Raji (cell line): ENCODE measurements around the gene FGF12.

Experiments
- POLR2A ChIP-seq: IDR thresholded peaks from 2 replicates; pipeline ENCODE4 v1.6.1; 2011; ENCODE audit warnings: low read depth, low read length, control low read depth; ENCODE audit not compliant: insufficient read depth

Gene FGF12

DNA sequence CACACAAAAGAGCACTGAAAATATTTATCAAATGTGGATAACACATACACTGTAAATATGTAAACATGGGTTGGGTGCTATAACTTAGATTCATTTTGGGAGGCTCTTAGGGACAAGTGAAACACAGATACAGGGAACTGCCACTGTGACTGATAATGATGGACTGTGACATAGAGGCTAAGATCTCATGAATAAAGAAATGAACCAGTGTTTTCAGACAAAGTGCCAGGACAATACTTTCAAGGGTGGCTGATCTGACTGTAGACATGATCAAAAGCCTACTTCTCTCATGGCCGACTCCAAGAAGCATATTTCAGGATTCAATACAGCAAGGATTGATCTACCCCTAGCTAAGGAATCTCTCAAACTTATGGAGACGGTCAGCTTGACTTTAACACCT, 353.8 kb downstream of the FGF12 start:
- TF ChIP-seq POLR2A, result no peak

DNA sequence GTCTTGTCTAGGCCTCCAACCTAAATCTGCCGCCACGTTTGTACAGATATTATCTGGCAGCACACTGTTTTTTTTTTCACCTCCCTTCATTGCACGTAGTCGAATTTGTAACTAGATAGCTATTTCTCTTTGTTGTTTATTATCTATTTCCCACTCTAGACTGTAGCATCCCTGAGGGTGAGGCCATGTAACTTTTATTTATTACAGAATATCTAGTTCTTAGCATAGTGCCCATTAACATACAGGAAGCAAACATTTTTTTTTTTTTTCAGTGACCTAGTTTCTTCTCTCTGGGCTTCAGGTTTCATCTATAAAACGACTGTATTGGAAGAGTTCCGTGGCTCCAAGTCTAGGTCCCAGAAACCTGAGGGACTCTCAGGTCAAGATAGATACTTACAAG, 354.3 kb downstream of the FGF12 start:
- no peak for TF ChIP-seq POLR2A

GRCh38 chr3:192372616-192373015, 354.7 kb downstream of the FGF12 start:
- TF ChIP-seq POLR2A, result no peak

DNA sequence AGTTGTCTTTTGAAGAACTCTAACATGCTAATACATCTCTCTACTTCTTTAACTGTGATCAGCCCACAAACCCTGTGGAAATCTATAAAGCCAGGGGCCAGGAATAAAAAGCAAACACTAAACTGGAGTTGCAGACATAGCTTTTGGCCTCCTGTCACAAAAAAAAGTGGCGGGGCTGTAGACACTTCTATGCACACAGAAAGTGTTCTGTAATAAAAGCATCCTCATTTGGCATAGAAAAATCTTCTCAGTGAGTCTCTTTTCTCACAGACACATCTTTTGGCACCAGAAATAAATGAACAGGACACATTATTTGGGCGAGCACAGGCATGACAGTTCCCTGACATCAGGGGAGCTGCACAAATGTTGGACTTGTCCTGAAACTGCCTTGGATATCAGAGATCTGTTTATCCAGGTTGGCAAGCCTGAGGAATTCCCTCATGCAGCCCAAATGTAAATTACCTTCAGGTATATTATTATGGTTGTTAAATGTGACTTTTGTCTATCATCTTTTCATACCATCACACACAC, 355.4 kb downstream of the FGF12 start:
- TF ChIP-seq POLR2A, result no peak

DNA sequence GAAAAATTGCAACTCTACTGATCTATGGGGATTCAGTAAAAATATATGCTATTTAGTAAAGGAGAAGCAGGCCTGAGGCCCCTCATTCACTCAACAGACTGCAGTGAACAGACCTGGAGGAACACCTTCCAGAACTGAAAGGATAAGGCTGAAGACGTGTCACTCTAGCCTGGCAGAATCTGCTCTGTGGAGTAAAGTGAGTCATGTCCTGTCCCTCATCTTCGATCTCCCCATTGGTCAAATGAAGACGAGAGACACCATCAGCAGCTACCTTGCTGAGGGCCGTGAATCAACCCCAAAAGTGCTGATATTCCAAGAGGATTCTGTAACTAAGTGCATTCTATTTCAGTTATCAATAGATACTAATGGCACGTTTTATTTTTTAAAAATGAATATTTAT, 359.7 kb downstream of the FGF12 start:
- TF ChIP-seq POLR2A, result no peak

DNA sequence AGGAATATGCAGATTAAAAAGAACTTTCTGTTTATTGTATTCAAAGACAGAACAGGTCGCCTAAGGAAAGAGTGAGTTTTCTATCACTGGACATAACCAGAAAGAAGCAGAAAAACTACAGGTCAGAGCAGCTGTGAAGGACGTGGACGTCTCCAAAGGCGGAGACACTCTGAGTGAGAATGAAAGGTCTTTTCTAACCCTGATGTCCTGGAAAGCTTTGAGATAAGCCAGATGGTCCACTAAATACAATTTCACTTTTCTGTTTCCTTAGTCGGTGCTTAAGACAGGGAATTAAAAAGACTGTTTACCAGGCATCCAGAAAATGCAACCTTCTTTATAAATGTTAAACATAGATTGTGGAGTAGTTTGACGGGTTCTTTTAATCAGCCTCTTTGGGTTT, 360.4 kb downstream of the FGF12 start:
- TF ChIP-seq POLR2A, result no peak

GRCh38 chr3:192365571-192365970, 361.8 kb downstream of the FGF12 start:
- no peak for TF ChIP-seq POLR2A

- TF ChIP-seq POLR2A, result no peak
Observed at GRCh38 chr3:192364316-192364715, 363.0 kb downstream of the FGF12 start.

DNA sequence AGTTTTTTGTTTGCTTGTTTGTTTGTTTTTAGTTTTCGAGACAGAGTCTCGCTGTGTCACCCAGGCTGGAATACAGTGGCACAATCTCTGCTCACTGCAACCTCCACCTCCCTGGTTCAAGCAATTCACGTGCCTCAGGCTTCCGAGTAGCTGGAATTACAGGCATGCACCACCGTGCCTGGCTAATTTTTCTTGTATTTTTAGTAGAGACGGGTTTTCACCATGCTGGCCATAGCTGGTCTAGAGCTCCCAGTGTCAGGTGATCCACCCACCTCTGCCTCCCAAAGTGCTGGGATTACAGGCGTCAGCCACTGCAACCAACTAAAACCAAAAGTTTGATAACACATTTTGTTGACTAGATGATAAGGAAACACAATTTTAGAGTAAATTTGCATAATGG, 372.7 kb downstream of the FGF12 start:
- no peak for TF ChIP-seq POLR2A

GRCh38 chr3:192352142-192352541, 375.2 kb downstream of the FGF12 start:
- no peak for TF ChIP-seq POLR2A

GRCh38 chr3:192351441-192351840, 375.9 kb downstream of the FGF12 start:
- TF ChIP-seq POLR2A, result no peak

- TF ChIP-seq POLR2A, result no peak
Observed at GRCh38 chr3:192340031-192340430, 387.3 kb downstream of the FGF12 start.

GRCh38 chr3:192339214-192339613, 388.1 kb downstream of the FGF12 start:
- no peak for TF ChIP-seq POLR2A

GRCh38 chr3:192336286-192336685, 391.1 kb downstream of the FGF12 start:
- TF ChIP-seq POLR2A, result no peak

GRCh38 chr3:192332386-192333291, 394.7 kb downstream of the FGF12 start:
- TF ChIP-seq POLR2A, result no peak

GRCh38 chr3:192331749-192332385, 395.5 kb downstream of the FGF12 start:
- no peak for TF ChIP-seq POLR2A

DNA sequence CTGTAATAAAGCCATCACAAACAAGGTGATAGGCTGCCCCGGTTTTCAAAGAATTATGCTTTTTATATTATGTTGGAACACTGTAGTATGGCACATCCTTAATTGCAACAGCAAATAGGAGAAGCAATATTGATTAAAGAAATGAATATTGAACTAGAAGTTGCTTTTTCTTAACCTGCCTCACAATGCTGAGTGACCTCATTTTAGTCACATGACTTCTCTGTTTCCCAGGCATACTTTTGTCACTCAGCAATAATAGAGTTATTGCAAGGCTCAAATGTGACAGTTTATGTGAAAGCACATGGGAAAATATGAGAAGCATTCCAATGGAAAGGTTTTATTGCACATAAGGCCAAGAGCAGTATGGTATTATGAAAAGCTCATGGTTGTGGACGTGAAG, 400.7 kb downstream of the FGF12 start:
- TF ChIP-seq POLR2A, result no peak

- no peak for TF ChIP-seq POLR2A
Observed at GRCh38 chr3:192317564-192317963, 409.8 kb downstream of the FGF12 start.
